Germinal center (tissue), 1 donor: Measurements from ENCODE around the gene STK39.
"Not testable (repeated sequence)": the region's sequence is repeated elsewhere in the genome, so short reads cannot be mapped to it uniquely, and the experiment has no call there.

Source experiments
- DNase-seq: peaks from one replicate; pipeline ENCODE4 v3.0.0; 2012; ENCODE audit warnings: mixed read lengths, low spot score

The STK39 gene

DNA sequence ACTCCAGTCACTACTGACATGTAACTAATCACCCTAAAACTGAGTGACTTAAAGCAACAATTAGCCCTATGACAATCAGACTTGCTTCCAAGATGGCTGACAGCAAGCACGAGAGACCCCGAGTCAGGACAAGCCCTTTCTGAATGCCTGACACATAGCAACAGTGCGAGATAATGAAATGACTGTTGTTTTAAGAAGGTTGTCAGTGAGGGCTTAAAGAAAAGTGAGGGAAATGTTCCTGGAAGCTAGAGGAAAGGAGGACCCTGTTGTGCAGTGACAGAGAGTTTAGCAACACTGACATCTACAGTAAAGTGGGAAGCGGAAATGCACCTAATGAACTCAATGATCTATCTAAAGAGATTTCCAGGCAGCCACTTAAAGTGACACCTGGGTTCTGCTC, 163.1 kb downstream of the STK39 start:
- DNase-seq = no peak

DNA sequence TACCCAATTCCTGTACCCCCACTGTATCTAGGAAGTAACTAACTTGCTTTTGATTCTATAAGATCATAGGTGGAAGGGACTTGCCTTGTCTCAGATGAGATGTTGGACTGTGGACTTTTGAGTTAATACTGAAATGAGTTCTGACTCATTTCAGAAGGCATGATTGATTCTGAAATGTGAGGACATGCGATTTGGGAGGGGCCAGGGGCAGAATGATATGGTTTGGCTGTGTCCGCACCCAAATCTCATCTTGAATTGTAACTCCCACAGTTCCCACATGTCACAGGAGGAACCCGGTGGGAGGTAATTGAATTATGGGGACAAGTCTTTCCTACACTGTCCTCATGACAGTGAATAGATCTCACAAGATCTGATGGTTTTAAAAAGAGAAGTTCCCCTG, 165.9 kb downstream of the STK39 start:
- not testable (repeated sequence) for DNase-seq

DNA sequence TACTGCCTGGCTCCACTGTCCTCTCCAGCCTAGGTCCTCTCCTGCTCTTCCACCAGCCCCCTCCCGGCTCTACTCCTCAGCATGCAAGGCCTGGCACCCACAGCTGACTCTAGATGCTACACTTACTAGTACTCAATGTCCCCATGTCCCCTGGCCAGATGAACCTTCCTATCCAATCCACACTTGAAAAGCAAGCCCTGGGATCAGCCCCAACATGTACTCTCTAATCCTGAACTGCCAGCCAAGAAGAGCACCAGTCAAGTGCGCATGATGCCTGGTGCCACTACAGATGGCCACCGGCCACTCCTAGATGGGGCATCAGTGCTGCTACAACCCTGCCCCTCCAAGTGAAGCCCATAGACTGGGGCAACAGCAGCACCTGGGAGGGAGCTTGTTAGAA, 168.2 kb downstream of the STK39 start:
- no peak for DNase-seq

DNA sequence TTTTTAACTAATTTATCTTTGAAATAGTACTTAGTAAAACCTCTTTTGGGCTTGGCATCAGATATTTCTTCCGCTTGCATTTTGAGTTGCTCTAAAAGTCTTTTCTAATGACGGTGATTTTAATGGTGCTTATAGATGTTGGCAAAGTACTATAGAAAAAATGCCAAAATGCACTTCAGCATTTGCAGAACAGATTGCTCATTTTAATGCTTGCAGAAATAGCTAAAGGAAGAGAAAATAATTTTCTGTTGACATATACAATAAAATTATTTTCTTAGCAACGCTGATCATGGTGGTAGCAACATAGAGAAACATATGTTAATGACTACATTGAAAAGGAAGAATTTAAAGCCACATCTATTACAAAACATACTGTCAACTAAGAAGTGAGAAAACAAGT, 170.7 kb downstream of the STK39 start:
- DNase-seq = no peak

GRCh38 chr2:168075446-168075845, 171.9 kb downstream of the STK39 start:
- no peak for DNase-seq

DNA sequence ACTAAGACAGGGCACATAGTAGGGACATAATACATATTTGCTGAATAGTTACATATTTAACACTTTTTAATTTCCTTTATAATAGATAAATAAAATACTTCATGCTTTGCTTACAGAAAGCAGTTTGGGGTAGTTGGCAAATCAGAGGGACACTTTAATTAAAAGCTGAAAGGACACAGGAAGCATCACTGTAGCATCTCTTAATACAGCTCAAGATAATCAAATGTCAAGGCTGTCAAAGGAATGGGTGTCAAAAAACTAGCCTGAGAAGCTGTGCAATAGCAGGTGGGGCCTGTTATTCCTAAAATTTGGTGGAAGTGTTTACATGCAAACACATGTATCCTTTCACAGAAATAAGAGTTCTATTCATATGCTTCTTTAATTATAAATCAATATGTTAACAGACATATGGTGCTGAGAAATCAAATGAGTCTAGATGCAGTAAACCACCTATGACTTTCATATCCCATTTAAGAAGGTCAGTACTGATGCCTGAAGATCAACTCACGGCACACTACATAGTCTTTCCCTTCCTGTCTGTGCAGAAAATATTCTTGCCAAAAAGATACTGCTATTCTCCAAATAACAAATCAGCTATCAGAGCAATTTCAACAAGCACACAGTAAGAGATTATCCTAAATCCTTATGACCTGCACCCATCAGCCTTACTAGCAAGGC, 174.6 kb downstream of the STK39 start:
- DNase-seq = no peak

- no peak for DNase-seq
Measured at GRCh38 chr2:168064011-168064998, 183.1 kb downstream of the STK39 start.

DNA sequence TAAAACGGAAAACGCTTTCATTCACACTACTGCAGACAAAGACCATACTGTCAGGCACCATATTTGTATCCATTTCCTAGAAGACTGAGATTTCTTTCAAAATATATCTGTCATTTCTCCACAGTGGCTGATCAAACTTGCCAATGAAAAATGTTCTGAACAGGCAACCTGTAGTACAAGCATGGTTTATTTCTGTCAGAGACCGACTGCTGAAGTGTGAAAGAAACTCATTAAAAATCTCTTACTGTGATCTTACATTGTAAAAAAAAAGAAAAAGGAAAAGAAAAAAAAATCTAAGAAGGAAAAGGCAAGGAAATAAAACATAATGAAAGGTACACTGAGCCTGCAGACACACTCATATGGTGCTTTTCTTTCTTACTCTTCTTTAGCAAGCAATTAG, 184.5 kb downstream of the STK39 start:
- DNase-seq = no peak

DNA sequence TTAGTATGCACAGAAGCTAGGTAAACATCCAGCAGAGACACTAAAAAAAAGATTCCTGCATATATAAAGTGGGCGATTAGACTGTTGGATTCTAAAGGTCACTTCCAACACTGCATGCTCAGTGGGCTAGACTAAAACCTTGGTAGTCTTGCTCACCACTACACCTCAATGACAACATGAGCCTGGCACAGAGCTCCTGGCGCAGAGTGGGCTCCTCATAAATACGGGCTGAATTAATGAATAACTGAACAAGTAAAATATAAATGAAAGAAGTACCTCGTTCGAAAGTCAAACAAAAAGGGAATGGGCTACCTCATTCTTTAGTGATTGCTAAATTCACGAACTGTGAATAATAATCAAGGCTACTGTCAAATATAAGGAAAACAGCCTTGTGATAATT, 185.3 kb downstream of the STK39 start:
- DNase-seq = no peak

- DNase-seq = no peak
Measured at GRCh38 chr2:168060986-168061750, 186.2 kb downstream of the STK39 start.

- DNase-seq = no peak
Measured at GRCh38 chr2:168059758-168060157, 187.6 kb downstream of the STK39 start.

DNA sequence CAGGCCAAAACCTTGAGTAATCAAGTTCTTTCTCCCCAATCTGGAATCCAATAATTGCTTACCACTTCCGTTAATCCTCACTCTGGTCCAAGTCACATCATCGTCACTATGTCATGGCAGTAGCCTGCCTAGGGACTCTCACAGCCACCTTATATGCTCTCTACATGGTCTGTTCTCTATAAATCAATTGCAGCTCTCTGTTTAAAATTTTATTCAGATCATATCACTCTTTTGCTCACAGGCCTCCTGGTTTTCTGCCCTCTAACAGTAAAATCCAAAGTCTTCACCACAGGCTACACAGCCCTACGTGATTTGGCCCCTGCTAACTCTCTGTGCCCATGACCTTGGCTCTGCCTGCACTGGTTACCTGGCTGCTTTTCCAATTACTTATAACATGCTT, 188.7 kb downstream of the STK39 start:
- DNase-seq = no peak

- DNase-seq = no peak
Measured at GRCh38 chr2:168056242-168056787, 191.1 kb downstream of the STK39 start.

DNA sequence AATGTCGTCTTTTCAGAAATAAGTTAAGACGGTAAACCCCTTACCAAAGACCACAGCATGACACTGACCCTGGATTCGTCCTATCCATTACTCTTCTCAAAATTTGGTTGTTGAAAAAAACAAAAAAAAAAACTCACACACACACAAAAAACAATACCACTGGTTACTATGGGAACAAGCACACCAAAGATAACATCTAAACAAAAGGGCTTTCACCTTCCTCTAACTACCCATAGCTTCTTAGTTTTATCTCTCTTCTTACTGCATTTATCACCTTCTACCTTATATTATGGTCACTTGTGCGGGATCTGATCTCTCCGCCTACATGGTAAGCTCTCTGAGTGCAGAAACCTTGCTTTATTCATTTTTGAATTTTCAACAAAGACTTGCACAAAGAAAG, 192.7 kb downstream of the STK39 start:
- DNase-seq = no peak

GRCh38 chr2:168053676-168054075, 193.7 kb downstream of the STK39 start:
- DNase-seq = no peak

DNA sequence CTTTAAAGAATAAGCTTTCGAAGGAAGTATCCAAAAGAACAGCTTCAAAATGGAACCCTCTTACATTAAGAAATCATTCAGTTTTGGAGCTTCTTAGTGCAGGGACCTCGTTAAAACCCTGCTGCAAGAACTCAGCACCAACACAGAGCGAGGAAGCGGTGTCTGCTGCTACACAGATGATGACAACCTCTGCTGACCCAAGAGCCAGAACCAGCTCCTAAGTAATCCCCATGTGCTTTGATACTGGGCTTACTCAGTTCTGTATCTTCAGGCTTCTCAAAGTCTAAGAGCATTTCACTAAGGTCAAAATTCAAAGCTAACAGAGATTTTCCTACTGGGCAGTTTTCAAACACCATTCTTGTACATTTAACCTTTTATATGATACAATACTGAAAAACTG, 194.6 kb downstream of the STK39 start:
- DNase-seq = no peak

DNA sequence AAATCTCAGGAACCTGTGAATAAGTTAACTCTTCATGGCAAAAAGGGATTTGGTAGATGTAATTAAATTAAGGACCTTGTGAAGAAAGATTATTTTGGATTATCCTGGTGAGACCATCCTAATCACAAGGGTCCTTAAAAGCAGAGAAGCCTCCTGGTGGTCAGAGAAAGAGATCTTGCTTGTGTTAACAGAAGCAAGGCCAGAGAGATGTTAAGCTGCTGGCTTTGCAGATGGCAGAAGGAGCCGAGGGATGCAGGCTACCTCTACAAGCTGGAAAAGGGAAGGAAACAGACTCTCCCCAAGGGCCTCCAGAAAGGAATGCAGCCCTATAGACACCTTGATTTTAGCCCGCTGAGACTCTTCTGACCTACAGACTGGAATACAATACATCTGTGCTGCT, 197.0 kb downstream of the STK39 start:
- no peak for DNase-seq

- DNase-seq = no peak
Measured at GRCh38 chr2:168049609-168050008, 197.8 kb downstream of the STK39 start.

GRCh38 chr2:168047091-168047690, 200.2 kb downstream of the STK39 start:
- no peak for DNase-seq

- no peak for DNase-seq
Measured at GRCh38 chr2:168044579-168044978, 202.8 kb downstream of the STK39 start.

- no peak for DNase-seq
Measured at GRCh38 chr2:168044176-168044575, 203.2 kb downstream of the STK39 start.
